Measurements from ENCODE around the gene SPATA9.
"Not testable (repeated sequence)": the region's sequence is repeated elsewhere in the genome, so short reads cannot be mapped to it uniquely, and the experiment has no call there.

SPATA9 gene

DNA sequence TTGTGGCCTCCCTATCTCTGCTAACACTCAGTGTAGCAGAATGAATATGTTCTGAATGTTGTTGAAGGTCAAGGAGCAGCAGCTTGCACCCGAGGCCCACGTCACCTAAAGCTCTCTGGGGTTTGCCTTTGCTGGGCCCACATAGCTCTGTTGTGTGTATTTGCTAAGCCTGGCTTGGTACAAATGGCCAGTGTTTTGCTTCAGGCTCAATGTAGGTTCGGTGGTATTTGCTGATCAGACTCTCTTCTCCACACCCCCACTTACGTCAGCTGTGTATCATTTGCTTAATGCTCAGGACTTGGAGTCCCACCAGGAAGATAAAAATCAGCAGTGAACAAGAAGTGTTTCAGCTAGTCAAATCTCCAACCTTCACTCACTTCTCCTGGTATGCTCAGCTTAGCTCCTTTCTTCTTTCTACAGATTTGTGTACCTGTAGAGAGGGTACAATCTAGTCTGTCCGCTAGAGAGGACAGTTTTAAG, 41.0 kb downstream of the SPATA9 start:
- no peak for DNase-seq

DNA sequence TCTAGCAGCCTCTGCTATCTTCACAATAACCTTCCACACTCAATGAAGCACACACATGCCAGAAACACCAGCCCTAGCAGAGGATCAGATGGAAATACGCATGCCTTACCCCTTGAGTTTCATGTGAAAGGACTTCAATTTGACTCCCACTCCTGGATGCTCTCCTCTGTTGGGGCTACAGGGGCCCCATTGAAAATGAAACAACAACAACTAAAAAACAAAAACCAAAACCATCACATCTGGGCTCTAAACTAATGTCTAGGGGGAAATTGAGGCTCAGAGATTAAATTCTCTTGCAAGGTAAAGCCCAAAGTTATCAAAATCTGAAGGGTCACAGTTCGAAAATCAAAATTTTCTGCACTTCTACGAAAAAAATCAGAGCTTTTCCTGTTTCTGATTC, 44.2 kb downstream of the SPATA9 start:
- DNase-seq = no peak

DNA sequence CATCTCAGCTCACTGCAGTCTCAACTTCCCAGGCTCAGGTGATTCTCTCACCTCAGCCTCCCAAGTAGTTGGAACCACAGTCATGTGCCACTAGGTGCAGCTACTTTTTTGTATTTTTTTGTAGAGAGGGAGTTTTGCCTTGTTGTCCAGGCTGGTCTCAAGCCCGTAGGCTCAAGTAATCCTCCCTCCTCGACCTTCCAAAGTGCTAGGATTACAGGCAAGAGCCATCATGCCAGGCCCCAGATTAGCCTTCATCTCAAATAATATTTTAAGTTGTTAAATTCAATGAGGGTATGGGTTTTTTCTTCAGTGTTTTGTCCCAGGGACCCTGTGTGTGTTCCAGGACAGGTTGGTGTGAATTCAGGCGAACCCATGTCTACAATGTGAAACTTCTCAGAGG, 48.7 kb downstream of the SPATA9 start:
- DNase-seq = no peak

DNA sequence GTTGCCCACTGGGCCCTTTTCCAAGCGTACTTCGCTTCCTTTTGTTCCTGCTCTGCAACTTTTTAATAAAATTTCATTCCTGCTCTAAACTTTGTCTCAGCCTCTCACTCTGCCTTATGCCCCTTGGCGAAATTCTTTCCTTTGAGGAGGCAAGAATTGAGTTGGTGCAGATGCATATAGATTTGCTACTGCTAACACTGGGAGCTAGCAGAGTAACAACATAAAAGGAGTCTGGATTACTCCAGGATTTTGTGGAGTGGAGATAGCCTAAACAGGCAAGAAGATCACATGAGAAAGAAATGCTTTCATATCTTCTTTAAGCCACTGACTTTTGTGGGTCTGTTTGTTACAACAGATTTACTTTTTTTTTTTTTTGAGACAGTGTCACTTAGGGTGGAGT, 49.1 kb downstream of the SPATA9 start:
- DNase-seq = no peak

DNA sequence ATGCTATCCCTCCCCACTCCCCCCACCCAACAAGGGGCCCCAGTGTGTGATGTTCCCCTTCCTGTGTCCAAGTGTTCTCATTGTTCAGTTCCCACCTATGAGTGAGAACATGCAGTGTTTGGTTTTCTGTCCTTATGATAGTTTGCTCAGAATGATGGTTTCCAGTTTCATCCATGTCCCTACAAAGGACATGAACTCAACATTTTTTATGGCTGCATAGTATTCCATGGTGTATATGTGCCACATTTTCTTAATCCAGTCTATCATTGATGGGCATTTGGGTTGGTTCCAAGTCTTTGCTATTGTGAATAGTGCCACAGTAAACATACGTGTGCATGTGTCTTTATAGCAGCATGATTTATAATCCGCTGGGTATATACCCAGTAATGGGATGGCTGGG, 49.8 kb downstream of the SPATA9 start:
- not testable (repeated sequence) for DNase-seq

DNA sequence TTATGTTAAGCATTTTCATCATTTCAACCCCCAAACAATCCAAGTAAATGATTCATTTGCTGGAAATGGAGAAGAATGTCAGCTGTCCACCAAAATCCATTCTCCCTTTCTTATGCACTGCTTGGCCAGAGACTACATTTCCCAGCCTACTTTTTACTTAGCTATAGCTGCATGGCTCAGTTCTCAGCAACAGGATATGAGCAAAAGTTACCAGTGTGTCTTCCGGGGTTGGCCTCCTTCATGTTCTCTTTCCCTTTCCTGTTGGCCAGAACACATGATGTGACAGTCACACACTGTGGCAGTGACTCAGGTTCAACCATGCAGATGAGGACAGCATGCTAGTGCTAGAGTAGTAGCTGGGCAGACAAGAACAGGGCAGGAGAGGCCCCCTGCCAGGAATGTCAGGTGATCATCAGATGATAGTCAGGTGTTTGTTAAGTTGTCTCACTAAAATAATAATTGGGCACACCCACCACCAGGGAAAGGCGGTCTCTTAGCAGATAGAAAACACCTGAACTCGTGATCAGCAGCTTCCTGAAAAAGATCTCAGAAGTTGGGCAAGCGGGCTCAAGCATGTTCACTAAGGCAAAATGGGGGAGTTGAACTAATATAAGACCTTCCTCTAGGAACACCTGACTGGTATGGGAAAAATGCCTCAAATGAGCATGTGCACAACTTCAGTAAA, 50.7 kb downstream of the SPATA9 start:
- peak; percentile 67 to 72 for DNase-seq

DNA sequence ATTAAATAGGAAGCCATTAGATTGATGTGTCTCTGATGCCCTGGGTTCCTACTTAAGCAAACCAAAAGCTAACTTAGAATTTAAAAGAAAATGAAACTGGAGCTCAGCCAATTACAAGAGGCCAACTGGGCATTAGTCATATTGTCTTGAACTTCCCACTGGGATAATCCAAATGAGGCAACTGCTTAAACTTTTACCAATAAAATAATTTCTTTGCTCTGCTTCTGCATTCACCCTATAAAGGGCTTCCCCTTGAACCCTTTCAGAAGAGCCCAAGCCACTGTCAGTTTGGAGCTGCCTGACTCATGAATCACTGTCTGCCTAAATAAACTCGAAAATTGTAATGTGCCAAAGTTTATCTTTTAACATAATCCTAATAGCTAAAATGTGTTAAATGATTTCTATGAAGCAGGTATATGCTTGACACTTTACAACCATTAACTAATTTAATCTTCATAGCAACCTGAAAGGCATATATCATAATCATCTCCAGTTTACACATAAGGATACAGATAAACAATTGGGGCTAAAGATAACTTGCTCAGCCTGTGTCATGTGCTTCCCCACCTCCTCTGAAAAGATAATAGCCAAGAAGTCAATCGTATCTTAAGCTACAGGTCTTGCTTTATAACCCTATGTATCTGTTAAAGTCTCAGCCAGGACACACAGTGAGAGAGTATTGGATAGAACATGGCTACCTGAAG, 51.4 kb downstream of the SPATA9 start:
- no peak for DNase-seq

DNA sequence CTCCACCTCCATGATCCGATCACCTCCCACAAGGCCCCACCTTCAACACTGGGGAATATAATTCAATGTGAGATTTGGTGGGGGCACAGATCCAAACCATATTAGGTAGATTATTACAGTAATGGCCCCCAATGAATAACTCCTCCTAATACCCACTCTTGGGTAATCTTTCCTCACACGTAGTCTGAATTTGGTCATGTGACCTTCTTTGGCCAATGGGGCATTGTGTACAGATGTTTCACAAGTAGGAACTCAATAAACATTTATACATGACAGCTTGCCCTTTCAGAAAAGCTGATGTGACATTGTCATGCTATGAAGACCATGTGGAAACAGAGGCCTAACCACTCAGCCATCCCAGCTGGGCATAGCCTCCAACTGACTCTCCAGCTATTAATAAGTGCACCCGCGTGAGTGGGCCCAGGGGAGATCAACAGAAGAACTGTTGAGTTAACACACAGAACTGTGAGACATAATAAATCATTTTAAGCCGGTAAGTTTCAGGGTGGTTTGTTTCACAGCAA, 52.3 kb downstream of the SPATA9 start:
- no peak for DNase-seq

DNA sequence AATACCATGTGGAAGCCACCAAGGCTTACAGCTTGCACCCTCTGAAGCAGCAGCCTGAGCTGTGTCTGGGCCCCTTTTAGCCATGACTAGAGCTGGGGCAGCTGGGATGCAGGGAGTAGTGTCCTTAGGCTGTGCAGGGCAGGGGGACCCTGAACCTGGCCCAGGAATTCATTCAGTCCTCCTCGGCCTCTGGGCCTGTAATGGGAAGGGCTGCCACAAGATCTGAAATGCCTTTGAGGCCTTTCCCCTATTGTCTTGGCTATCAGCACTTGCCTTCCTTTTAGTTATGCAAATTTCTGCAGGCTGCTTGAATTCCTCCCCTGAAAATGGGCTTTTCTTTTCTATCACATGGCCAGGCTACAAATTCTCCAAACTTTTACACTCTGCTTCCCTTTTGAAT, 53.9 kb downstream of the SPATA9 start:
- DNase-seq = no peak

DNA sequence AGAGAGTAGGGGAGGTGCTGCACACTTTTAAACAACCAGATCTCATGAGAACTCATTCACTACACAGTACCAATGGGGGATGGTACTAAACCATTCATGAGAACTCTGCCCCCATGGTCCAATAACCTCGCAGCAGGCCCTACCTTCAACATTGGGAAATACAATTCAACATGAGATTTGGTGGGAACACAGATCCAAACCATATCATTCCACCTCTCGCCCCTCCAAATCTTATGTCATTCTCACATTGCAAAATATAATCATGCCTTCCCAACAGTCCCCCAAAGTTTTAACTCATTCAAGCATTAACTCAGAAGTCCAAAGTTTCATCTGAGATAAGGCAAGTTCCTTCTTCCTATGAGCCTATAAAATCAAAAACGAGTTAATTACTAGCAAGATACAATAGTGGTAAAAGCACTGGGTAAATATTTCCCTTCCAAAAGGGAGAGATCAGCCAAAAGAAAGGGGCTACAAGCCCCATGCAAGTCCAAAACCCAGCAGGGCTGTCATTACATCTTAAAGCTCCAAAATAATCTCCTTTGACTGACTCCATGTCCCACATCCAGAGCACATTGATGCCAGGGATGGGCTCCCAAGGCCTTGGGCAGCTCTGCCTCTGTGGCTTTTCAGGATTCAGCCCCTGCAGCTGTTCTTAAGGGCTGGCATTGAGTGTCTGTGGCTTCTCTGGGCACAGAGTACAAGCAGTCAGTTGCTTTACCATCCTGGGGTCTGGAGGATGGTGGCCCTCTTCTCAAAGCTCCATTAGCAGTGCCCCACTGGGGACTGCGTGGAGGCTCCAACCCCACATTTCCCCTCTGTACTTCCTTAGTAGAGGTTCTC, 54.6 kb downstream of the SPATA9 start:
- DNase-seq = no peak

DNA sequence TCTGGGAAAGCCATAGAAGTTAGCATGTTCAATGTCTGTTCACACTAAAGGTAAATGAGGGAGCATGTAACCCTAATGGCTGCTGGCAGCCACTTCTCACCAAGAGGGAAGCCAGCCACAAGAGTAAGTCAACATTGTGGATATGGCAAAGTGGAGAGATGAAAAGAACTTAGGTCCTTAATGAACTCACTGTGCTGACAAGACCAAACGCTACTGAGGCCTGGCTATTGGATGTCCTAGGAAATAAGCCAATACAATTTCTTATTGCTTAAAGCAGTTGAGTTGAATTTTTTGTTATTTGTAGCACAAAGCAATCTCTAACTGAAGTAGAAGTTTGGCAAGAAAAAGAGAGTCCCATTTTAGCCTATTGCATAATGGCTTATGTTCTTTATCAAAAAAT, 56.1 kb downstream of the SPATA9 start:
- no peak for DNase-seq

DNA sequence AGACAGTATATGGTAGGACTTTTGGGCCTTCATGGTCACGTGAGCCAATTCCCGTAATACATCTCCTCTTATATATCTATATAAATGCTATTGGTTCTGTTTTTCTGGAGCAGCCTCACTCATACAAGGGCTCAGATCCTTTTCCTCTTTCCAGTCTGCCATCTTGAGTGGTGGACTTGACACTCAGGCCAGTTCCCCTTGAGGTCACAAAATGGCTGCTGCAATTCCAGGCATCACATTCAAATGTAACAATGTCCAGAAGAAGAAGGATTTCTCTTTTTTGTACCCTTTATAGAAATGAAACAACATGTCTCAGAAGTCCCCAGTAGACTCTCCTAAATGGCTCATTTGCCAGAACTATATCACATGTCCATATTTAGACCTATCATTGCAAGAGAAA, 58.4 kb downstream of the SPATA9 start:
- no peak for DNase-seq

DNA sequence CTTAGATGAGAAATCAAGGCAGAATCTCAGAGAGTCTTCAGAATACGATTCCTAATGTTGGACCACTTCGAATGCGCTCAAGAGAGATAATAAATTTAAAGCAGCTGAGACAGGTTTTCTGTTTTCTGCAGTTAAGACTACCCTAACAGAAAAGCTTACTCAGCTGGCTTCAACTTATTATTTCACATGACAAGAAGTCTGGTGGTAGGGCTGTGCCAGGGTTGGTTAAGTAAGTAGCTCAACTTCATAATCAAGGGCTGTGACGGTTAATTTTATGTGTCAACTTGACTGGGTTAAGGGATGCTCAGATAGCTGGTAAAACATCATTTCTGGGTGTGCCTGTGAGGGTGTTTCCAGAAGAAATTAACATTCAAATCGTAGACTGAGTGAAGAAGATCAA, 59.1 kb downstream of the SPATA9 start:
- no peak for DNase-seq

DNA sequence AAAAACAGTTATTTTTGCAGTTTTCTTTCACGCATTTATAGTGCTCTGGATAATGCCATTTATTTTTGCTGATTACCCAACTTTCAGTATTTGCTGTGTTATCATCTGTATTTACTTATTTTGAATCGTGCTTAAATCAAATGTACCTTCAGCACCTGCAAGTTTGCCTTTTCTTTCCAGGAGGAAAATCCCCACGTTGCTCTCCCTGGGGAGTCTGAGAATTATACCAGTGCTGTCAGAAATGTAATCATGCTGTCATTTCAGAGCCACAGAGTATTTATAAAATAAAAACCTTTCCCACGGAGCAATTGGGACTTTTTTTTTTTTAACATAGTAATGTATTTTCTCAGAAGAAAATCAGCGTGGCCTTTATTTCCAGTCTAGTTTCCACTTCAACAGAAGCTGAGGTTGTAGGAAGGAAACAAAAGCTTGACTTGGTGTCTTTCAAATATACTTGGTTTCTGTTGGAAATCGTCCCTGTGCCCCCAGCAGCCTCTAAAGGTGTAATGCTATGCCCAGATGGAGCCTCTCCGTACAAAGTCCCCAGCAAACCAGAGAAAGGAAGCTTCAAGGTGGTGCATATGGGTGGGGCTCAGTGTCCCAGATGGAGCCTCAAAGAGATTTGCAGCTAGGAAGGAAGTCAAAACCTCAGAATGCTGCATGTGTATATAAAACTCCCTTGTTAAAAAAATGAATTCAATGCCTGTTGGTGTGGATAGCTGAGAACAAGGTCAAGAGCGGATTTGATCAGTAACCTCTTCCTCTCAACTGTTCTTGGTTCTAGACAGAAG, 60.8 kb downstream of the SPATA9 start:
- DNase-seq = no peak

DNA sequence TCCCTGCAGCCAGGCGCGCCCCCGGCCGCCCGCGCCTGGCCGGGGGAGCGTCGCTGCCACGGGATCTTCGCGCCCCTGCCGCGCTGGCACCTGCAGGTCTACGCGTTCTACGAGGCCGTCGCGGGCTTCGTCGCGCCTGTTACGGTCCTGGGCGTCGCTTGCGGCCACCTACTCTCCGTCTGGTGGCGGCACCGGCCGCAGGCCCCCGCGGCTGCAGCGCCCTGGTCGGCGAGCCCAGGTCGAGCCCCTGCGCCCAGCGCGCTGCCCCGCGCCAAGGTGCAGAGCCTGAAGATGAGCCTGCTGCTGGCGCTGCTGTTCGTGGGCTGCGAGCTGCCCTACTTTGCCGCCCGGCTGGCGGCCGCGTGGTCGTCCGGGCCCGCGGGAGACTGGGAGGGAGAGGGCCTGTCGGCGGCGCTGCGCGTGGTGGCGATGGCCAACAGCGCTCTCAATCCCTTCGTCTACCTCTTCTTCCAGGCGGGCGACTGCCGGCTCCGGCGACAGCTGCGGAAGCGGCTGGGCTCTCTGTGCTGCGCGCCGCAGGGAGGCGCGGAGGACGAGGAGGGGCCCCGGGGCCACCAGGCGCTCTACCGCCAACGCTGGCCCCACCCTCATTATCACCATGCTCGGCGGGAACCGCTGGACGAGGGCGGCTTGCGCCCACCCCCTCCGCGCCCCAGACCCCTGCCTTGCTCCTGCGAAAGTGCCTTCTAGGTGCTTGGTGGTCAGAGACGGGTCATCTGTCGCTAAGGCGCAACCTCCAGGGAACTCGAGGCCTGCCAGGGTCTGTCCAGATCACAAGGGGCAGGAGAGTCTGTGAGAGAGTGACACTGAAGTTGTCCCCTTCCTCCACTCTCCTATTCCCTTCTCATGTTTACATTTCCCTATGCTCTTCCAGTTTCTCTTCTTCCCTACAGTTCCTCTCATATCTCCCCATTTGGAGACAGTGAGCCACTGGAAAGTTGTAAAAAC, 61.6 kb downstream of the SPATA9 start:
- peak; percentile 52 to 57 for DNase-seq

DNA sequence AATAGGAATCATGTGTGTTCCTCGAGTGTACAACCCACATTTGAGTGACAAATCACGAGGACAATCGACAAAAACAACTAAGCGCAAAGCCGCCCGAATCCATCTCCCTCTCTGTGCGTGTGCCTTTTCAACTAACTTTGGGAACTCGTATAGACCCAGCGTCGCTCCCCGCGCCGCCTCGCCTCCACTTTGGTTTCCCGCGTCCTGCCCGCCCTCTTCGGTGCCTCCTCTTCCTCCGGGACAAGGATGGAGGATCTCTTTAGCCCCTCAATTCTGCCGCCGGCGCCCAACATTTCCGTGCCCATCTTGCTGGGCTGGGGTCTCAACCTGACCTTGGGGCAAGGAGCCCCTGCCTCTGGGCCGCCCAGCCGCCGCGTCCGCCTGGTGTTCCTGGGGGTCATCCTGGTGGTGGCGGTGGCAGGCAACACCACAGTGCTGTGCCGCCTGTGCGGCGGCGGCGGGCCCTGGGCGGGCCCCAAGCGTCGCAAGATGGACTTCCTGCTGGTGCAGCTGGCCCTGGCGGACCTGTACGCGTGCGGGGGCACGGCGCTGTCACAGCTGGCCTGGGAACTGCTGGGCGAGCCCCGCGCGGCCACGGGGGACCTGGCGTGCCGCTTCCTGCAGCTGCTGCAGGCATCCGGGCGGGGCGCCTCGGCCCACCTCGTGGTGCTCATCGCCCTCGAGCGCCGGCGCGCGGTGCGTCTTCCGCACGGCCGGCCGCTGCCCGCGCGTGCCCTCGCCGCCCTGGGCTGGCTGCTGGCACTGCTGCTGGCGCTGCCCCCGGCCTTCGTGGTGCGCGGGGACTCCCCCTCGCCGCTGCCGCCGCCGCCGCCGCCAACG, 62.5 kb downstream of the SPATA9 start, which contains the start of gene GPR150:
Gene GPR150 (plus strand): TSS at position 58 of the 840 bp plus-strand sequence. CDS start 189 bp downstream, at position 247.
- DNase-seq = peak; percentile 62 to 70

DNA sequence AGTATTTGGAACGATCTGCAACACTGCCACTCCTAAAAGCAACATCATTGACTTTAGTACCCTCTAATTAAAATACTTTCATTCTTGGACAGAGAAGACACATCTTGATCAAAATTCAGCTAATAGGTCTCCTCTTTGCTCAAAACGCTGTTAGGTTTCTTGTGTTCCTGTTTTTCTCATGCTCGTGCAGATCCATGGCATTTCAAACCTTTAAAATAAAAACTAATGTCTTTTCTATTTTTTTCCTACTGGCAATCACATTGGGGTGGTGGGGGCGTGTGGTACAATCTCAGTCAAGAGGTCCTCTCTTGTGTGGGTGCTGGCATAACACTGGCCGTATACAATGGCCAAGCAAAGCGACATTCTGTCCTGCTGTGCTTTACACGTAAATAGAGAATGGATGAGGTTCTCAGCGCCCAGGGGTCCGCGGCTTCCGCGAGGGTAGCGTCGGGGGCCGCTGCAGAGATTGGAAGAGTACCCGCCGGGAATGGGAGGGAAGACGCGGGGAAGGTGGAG, 63.2 kb downstream of the SPATA9 start:
- peak in 1 of 2 experiments; percentile 12 for DNase-seq

DNA sequence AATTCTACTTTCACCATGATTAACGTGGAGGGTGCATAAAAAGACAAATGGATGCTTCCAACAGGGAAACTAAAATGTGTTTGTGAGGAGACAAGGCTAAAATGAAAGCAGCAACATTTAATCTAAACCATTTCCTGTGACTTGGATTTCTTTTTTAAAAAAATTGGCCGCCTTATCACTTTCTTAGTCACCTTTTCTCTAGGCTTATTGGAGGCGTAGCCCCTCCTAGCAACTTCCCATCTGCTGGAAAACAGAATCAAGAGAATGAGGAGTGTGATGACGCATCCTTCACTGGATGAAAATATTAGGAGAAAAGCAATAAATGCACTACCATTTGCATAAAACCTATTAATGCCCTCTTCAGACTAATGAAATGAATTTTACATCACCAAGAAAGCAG, 63.7 kb downstream of the SPATA9 start:
- no peak for DNase-seq

DNA sequence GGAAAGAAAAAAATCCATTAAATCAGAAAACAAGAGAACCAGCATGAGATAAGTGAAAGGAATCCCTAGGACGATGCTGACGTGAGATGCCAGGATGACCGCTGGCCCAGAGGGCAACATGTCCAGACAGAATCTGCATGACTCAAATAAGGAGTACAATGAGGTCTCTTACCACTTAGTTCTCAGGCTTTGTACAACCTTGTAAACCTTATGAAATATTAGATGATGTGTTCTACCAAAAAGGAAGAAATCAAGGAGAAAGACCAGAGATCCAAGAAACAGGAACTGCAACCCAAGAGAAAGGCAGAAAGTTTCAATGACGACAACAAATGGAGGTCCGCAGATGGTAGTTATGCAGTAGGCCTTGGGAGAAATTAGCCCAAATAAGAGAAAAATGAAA, 65.7 kb downstream of the SPATA9 start:
- DNase-seq = no peak

DNA sequence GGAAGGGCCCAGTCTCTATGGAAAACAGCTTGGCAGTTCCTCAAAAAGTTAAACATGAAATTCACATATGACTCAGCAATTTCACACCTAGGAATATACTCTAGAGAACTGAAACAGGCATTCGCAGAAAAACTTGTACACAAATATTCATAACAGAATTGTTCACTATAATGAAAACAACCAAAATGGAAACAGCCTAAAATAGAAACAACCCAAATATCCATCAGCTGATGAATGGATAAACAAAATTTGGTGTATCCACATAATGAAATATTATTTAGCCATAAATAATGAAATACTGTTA, 67.7 kb downstream of the SPATA9 start:
- no peak for DNase-seq

Data from activated CD4-positive, alpha-beta T cell treated with anti-CD3 and anti-CD28 coated beads, Interleukin-2, amount 50 U/mL, for 48 hours (primary cell).